ENCODE measurements around the gene LRMDA. TPM values are rescaled to one million over a fixed set of nuclear protein-coding genes. Genes with fewer than 3 reads are reported as not detected.
"Not testable (repeated sequence)": the region's sequence is repeated elsewhere in the genome, so short reads cannot be mapped to it uniquely, and the experiment has no call there.

The LRMDA gene
- total RNA-seq, 2 experiments from 2014 or later, result not detected

DNA sequence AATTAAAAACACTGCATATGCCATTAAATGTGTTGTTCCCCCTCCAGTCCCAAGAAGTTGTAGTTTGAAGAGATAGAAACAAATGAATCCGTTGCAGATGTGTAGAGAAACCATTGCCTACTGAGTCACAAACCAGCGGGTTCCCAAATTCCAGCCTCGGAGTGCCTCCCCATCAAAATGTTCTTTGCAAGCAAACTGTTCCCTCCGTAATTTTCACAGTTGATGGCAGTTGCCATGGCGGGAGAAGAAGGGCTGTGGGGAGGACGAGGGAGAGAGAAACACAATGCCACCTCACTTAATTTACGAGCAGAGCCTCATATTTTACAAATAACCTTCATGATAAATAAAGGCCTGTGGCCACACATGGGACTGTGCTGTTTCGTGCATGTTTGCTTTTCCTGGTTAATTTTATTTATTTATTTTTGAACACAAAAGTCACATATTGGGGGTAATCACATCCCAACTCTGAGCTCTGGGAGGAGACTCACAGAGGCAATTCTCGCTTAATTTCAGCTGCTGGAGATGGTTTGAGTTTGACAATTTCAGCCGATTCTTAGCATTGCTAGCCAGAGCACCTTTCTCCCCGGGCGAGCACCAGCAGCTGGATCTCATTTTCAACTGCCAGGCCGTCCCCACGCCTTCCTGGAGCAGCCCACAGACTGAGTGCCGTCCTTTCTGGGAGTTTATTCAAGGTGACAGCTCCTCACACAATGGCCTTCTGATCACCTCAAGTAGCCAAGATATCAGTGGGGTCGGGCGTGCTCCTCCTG, 1122.0 kb downstream of the LRMDA start:
- CTCF ChIA-PET, result no interaction called here
- POLR2A ChIA-PET, result no interaction called here

DNA sequence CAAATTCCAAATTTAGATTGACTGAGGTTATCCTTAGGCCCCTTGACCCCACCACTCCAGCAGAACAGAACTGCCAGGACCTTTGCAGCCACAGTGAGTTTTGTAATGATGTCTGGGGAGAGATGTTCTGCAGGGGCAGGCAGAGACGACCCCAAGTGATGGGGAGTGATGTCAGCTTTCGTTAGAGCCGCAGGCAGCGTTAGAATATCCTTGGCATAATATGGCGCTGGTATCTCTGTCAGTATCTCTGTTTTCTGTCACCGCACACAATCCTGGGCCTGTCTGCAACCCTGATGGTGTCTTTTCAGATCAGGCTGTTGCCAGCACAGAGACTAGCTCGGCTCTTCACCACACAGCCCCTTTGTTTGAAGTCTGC, 1122.6 kb downstream of the LRMDA start:
- ChIA-PET POLR2A (no interaction called here), CTCF (no interaction called here)

DNA sequence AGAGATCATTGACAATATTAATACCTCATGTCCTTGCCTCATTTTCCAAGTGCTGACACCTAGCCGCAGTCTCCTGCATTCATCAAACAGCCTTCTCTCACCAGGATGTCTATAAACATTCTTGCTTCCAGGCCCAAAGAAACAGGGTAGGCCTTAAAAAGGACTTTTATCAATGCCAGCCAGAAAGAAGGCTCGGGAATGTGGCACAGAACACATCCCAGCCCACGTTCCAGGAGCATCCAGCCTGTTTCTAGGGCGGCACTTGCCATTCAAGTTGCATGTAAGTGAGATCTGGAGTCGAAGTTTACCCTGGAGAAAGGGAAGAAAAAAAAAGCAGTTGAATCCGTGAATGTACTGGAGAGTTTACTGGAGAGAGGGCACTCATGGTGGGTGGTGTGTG, 1123.1 kb downstream of the LRMDA start:
- ChIA-PET POLR2A (no interaction called here), CTCF (no interaction called here)

DNA sequence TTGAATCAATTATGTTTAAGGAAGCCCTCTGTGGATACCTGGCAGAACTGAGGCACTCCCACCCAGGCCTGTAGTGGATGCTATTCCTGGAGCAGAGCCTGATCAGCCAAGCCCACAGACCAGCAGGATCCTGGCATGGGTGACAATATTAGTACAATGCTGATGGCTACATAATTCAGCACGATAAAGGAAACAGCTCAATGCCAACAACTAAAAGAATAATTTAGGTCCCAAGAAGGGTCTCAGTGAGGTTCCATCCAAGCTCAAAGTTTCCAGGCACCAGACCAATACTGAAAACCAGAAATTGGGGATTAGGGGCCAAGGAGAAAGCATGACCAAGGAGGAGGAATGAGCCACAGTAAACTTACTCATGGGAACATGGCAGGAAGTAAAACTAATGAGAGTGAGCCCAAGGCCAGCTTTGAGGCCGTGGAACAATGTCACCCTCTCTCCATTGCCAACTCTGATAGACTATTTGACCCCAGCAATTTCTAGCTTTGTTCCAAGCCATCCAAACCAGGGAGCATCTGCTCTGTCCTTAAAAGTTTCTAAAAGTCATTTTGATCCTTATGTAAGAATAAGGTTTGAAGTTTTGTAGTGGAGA, 1123.7 kb downstream of the LRMDA start:
- ChIA-PET POLR2A (no interaction called here), CTCF (no interaction called here)

DNA sequence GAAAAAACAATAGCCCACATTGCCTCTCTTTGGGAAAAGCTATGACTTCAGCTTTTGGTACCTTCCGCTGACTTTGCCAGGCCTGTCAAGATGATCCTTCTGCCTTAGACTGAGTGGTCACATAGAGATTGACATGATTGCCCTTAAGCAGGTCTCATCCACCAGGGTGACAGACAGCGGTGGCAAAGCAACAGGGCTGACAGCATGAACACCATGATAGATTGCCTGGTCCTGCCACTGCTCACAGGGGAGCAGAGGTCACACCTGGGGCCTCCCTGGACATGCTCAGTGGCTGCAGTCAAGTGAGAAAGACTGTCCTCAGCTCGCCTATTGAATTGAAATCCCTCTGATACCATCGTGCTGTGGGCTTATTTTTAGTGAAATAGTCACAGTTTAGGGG, 1125.9 kb downstream of the LRMDA start:
- CTCF ChIA-PET, result no interaction called here
- POLR2A ChIA-PET, result no interaction called here

DNA sequence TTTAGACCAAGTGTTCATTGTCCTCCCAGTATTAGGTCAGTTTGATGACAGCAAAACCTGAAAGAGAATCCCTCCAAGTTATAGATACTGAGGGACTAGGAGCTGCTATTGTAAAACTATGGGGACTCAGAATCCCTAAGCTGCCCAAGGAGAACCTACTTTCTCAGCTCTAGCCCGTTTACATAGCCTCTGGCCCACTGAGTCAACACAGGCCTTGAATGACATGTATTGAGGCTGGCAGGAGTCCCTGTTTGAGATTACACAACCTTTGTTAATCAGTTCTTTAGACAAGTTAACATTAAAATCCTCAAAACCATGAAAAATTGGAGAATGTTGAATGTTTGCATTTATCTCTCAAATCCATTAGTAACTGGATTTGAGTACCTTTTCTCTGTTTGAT, 1127.2 kb downstream of the LRMDA start:
- POLR2A ChIA-PET, result no interaction called here
- CTCF ChIA-PET, result no interaction called here

DNA sequence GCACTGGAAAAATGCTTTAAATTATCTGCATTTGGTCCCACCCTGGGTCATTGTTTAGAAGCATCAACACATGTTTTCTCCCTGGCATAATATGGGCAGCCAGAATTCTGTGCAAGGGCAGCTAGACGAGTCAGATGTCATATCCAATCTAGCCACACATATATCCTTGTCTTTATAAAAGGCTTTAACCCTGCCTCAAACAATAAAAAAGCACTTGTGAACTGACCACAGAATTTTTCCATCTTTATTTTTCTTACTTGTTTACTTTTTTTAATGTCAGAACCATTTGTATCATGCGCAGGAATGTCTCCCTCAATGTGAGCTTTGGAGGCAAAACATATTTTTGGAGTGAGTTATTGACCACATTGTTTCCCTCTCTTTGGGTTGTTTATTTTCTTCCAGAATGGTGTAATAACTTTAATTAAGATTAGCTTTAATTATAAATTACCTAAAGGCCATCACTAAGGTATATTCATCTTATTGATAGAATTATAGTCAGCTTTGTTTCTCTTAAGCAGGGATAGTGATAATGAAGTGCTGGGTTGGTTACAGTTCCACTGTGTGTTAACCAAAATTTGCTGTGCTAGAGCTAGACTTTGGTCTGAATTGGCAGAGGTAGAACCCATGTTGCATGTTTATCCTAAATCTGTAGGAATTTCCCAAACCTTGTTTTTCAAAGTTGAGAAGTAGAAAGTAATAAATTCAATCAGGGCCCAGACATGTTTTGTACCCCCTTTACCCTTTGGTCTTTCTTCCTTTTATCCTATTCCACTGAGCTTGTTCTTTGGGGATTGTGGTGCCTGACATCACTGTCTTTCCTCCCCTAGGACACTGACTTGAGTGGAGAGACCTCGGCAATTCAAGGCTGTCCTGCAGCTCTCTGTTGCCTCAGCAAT, 1127.8 kb downstream of the LRMDA start:
- CTCF ChIA-PET, result no interaction called here
- POLR2A ChIA-PET, result no interaction called here

DNA sequence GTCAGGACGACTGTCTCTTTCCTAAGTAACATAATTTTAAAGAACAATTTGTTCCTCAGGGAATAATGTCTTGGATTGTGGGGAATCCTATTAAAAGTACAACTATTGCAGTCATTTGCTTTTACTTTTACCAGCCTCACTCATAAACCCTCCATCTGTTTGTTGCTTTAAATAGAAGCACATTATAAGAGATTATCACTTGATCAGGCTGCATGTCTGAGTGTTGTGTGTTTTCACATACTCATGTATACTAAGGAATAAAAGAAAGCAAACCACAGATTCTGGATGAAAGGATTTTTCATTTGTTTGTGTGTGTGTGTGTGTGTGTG, 1128.4 kb downstream of the LRMDA start:
- CTCF ChIA-PET, result no interaction called here
- POLR2A ChIA-PET, result no interaction called here

DNA sequence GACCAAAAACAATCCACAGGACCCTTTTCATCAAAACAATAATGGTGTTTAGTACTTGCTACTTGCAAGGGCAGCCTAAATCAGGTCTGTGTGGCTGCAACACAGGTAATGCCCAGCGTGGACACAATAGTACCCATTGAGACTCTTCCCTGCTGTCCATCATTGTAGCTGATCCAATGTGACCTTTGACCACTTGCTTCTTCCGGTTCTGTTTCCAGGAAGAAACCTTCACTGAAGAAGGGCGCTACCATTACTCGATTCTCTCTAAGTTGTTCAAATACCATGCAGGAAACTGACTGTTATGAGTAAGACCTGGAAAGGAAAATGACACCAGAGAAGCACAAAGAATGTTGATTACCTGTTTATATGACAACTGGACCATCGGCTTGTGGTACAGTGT, 1128.9 kb downstream of the LRMDA start:
- CTCF ChIA-PET, result no interaction called here
- POLR2A ChIA-PET, result no interaction called here

DNA sequence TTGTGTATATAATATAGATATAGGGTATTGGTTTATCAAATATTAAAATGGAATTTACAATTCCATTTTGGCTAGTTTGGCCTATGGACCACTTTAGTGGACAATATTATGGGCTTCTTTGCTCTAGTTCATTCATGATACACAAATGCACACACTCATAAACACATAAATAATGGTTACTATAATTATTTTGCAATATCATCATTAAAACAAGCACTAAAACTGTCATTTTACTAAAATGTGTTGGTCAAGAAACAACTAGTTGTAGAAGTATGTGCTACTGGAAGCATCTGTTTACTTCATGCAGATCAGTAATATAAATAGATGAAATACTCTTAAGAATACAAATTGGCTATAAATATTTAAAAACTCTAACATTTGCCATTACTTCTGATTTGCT, 1131.9 kb downstream of the LRMDA start:
- ChIA-PET CTCF (no interaction called here), POLR2A (no interaction called here)

DNA sequence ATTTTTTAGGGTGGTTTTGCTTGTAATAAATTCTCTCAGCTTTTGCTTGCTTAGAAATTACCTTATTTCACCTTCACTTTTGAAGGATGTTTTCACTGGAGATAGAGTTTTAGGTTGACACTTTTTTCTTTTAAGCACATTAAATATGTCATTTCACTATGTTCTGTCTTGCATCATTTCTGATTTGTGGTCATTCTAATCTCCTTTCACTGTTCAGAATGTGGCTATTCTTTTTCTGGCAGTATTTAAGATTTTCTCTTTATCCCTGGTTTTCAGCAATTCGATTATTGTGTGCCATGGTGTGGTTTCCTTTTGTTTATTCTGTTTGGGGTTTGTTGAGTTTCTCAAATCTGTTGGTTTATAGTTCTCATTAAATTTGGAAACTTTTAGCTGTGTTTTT, 1140.6 kb downstream of the LRMDA start:
- CTCF ChIA-PET, result no interaction called here
- POLR2A ChIA-PET, result no interaction called here

DNA sequence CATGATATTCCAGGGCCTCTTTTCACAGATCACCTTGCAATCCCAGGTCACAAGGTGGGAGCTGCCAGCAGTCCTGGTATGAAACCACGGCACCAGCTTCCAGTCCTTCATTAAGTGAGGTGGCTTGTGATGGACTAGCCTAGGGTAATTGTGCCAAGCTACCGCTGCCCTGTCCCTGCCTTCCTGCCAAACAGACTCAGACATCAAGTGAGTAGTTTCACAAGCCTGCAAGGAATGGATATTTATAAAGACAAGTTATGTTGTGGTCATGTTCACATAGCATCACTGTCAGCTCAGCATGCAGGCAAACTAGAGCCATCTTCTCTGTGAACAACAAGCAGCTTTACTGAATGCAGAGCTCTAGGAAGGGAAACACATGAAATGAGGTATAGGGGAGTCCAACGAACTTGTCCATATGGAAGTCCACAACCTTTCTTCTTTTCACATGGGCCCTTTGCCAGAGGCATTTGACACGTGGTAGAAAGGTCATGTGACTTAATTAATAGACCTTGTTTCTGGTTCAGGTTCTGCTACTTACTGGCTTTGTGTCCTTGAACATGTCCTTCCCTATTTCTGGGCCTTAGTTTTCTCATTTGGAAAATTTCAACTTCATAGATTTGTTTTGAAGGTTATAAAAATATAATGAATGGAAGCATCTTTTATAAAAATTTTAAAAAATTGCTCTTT, 1145.0 kb downstream of the LRMDA start:
- ChIA-PET POLR2A (no interaction called here), CTCF (no interaction called here)

DNA sequence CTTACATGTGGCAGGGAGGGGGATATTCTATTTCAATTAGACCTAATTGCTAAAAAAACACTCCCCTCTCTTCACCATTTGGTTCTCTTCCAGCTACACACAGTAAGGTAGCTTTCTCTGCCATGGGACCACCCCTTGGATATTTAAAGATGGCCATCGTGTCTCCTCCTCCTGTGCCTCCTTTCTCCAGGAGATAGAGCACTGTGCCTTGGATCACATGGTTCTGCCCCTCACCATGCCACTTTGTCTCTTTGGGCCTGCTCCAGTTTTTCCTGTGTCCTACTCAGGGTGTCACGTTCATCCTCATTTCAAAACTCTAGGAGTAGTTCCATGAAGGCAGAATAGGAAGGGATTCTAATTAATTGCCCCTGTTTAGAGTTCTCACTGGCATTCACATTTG, 1146.0 kb downstream of the LRMDA start:
- CTCF ChIA-PET, result no interaction called here
- POLR2A ChIA-PET, result no interaction called here

DNA sequence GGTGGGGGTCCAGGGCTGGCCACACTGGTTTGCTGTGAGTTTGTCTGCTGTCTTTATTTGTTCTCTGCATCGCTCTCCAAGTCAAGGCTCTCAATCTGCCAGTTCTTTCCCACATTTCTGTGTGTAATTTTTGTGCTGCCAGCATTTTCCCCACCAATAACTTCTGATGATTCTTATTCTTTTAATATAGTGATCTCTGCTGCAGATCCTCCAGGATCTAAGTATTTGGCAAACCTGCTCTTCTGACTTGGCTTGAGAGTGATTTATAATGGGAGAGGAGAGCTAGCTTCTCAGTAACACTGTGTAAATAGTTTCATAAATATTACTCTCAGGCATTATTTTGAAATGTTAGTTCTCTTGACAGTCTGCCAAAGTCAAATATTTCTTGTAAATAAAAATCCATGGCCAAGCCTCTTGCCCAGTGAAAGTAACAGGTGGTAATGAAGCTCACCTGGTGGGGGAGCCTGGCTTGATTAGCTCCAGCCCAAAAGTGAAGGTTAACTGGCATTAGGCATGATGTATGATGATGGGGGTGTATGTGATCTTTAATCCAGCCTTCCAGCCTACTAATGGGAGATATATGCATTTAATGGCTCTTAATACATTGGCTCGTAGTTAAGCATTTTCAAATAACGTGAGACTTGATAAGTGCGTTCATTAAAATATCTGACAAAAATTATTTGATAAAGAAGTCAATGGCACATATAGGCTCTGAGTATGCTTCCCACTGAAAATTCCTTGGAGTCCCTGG, 1150.3 kb downstream of the LRMDA start:
- CTCF ChIA-PET, result no interaction called here
- POLR2A ChIA-PET, result no interaction called here

DNA sequence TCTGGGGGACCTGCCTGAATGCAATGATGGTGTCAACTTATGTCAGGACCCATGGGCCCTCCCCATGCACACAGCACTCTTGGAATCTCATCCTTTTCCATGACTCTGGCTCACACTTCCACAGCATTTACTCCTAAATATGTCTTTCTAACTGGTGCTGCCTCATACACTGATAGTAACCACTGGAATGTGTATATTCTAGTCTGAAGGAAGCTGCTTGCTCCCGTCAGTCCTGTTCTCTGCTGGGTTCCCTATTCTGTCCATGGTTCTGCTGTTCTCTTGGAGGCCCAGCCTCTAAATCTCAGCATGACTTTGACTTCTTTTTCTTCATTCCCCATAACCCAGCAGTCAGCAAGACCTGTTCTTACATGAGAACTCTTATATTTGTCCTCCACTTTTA, 1151.1 kb downstream of the LRMDA start:
- ChIA-PET POLR2A (no interaction called here), CTCF (no interaction called here)

DNA sequence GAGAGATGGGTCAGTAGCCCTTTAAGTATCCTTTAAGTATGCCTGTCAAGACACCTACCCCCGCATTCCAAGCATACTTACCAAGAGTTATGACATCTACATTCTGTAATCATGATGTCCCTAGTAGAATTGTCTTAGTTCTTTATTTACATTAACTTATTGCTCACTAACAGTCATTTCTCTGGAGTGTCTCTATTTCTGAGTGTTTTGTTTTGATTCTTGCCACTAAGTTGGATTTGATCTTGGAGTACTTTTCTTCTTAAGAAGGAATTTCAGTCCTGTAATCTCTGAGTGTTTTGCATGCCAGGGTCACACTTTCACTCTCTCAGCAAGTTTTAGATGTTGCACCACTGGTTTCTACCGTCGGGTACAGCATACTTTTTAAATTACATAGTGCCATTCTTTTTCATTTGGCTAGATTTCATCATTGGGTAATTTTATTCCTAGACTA, 1152.3 kb downstream of the LRMDA start:
- ChIA-PET POLR2A (no interaction called here), CTCF (no interaction called here)

DNA sequence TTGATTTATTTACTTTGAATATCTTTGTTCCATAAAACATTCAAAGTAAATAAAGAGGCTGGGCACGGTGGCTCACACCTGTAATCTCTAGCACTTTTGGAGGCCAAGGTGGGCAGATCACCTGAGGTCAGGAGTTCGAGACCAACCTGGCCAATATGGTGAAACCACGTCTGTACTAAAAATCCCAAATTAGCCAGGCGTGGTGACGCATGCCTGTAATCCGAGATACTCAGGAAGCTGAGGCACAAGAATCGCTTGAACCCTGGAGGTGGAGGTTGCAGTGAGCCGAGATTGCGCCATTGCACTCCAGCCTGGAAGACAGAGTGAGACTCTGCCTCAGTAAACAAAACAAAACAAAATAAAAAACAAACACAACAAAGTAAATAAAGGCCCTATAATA, 1153.0 kb downstream of the LRMDA start:
- POLR2A ChIA-PET, CTCF ChIA-PET: not testable (repeated sequence)
